PC-9 (cell line): Measurements from ENCODE around the gene INPP5J.

Experiments used
- EZH2 ChIP-seq: fragments of 200-600 bp; sonication (generic); IDR thresholded peaks from 2 replicates; pipeline ENCODE4 v1.8.0; 2017; ENCODE audit warnings: antibody characterized with exemption, low read depth
- TF ChIP-seq, protein P1 (sequence below): fragments of 200-600 bp; sonication (generic); conservative IDR thresholded peaks from 2 replicates; pipeline ENCODE4 v1.6.1; 2017; ENCODE audit warnings: mixed run types, antibody characterized with exemption, mild to moderate bottlenecking, moderate library complexity

DNA sequence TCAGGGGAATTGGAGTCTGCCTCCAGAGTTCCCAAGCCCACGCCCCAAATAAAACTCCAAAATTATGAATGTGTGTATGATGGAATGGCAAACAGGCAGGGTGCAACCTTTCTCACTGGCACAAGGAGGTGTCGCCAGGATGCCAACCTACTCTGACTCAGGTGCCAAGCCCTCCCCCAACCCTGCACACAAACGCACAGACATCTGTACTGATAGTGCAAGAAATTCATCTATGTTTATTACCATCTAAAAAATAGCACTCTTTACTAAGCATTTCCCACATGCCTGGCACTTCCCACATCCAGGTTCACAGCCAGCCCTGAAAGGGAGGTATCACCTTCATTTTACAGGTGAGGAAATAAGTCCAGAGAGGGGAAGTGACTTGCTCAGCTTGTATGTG lies 16.3 kb downstream of the INPP5J start:
- TF ChIP-seq EZH2 = no peak
- TF ChIP-seq, protein P1, sequence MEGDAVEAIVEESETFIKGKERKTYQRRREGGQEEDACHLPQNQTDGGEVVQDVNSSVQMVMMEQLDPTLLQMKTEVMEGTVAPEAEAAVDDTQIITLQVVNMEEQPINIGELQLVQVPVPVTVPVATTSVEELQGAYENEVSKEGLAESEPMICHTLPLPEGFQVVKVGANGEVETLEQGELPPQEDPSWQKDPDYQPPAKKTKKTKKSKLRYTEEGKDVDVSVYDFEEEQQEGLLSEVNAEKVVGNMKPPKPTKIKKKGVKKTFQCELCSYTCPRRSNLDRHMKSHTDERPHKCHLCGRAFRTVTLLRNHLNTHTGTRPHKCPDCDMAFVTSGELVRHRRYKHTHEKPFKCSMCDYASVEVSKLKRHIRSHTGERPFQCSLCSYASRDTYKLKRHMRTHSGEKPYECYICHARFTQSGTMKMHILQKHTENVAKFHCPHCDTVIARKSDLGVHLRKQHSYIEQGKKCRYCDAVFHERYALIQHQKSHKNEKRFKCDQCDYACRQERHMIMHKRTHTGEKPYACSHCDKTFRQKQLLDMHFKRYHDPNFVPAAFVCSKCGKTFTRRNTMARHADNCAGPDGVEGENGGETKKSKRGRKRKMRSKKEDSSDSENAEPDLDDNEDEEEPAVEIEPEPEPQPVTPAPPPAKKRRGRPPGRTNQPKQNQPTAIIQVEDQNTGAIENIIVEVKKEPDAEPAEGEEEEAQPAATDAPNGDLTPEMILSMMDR = no peak
